IMR-90 (cell line): ENCODE results near the gene MLST8. TPM values are rescaled to one million over a fixed set of nuclear protein-coding genes. Genes with fewer than 3 reads are reported as not detected.

ENCODE experiments used
- ATAC-seq: fragments of 200-7000 bp; cut with Tn5 transposase; 2 replicates; pipeline ENCODE4 v1.9.1; 2020; ENCODE audit warnings: low read depth, mild to moderate bottlenecking, moderate library complexity
- BruUV-seq: library from RNA; stranded (reverse); fragments of 400-500 nt; replicated peaks from 2 replicates; lab custom pipeline; 2021; lab: Mats Ljungman, UMichigan
- CTCF ChIA-PET: fragments of 300-600 bp; formaldehyde crosslinking; extraction: SDS; loops from one replicate; lab custom pipeline; 2021; ENCODE audit warnings: antibody characterized with exemption; lab: Yijun Ruan, JAX
- POLR2A ChIA-PET: fragments of 300-600 bp; sonication (Branson Sonifier 250); formaldehyde crosslinking; loops from one replicate; lab custom pipeline; 2022; ENCODE audit warnings: antibody characterized with exemption; ENCODE audit not compliant: unreplicated experiment; lab: Charles Lee
- DNase-seq: peaks from one replicate; pipeline ENCODE4 v3.0.0; 2013
- H2AFZ ChIP-seq: replicated peaks from 2 replicates; pipeline ENCODE3; 2013; ENCODE audit warnings: low read length, mild to moderate bottlenecking; ENCODE audit not compliant: poor library complexity
- H2AK5ac ChIP-seq: 2 replicates; pipeline ENCODE4 v1.6.1; 2013; ENCODE audit warnings: low read depth, low read length, inconsistent platforms
- H2AK9ac ChIP-seq: replicated peaks from 2 replicates; pipeline ENCODE3; 2013; ENCODE audit warnings: mild to moderate bottlenecking, low read depth, low read length, moderate library complexity; ENCODE audit not compliant: poor library complexity
- H2BK120ac ChIP-seq: 2 replicates; pipeline ENCODE4 v1.6.1; 2013; ENCODE audit warnings: low read depth, low read length, inconsistent platforms
- H2BK15ac ChIP-seq: 3 replicates; pipeline ENCODE4 v1.6.1; 2013; ENCODE audit warnings: low read depth, low read length, inconsistent platforms
- H2BK20ac ChIP-seq: 2 replicates; pipeline ENCODE4 v1.6.1; 2013; ENCODE audit warnings: low read depth, mild to moderate bottlenecking, inconsistent platforms, low read length, moderate library complexity
- H2BK5ac ChIP-seq: 2 replicates; pipeline ENCODE4 v1.6.1; 2013; ENCODE audit warnings: mild to moderate bottlenecking, low read depth, low read length, inconsistent platforms; ENCODE audit not compliant: poor library complexity, severe bottlenecking
- H3K14ac ChIP-seq: replicated peaks from 2 replicates; pipeline ENCODE4 v1.6.1; 2013; ENCODE audit warnings: low read depth, low read length, inconsistent platforms
- H3K18ac ChIP-seq: 2 replicates; pipeline ENCODE4 v1.6.1; 2013; ENCODE audit warnings: low read depth, low read length, control low read depth
- H3K23ac ChIP-seq: 2 replicates; pipeline ENCODE4 v1.6.1; 2013; ENCODE audit warnings: low read depth, low read length, inconsistent platforms
- H3K27ac ChIP-seq: 2 replicates; pipeline ENCODE4 v1.5.1; 2013; ENCODE audit warnings: mild to moderate bottlenecking, control low read depth, low read length; ENCODE audit not compliant: insufficient read depth
- H3K27me3 ChIP-seq: 2 replicates; pipeline ENCODE4 v1.6.1; 2013; ENCODE audit warnings: low read length; ENCODE audit not compliant: control insufficient read depth, insufficient read depth
- H3K36me3 ChIP-seq: 2 replicates; pipeline ENCODE4 v1.6.1; 2013; ENCODE audit warnings: low read length, mixed read lengths; ENCODE audit not compliant: control insufficient read depth, insufficient read depth
- H3K4ac ChIP-seq: 2 replicates; pipeline ENCODE4 v1.6.1; 2013; ENCODE audit warnings: low read depth, low read length, inconsistent platforms
- H3K4me1 ChIP-seq: 2 replicates; pipeline ENCODE4 v1.6.1; 2013; ENCODE audit warnings: low read length, mixed read lengths; ENCODE audit not compliant: control insufficient read depth, insufficient read depth
- H3K4me2 ChIP-seq: 2 replicates; pipeline ENCODE4 v1.6.1; 2013; ENCODE audit warnings: low read depth, mild to moderate bottlenecking, control low read depth, low read length, moderate library complexity
- H3K4me3 ChIP-seq: 2 replicates; pipeline ENCODE4 v1.5.1; 2013; ENCODE audit warnings: low read depth, mild to moderate bottlenecking, control low read depth, low read length, moderate library complexity; ENCODE audit not compliant: insufficient read depth
- H3K56ac ChIP-seq: 2 replicates; pipeline ENCODE4 v1.6.1; 2013; ENCODE audit warnings: low read length, inconsistent platforms; ENCODE audit not compliant: insufficient read depth; ENCODE audit errors: extremely low read depth
- H3K79me1 ChIP-seq, 2 experiments: 2 replicates each; pipeline ENCODE4 v1.6.1; 2013; ENCODE audit warnings: low read length in 2 of 2, inconsistent platforms in 1 of 2, low read depth in 1 of 2
- H3K9ac ChIP-seq: 2 replicates; pipeline ENCODE4 v1.6.1; 2013; ENCODE audit warnings: low read depth, low read length, control low read depth
- H3K9me1 ChIP-seq: 2 replicates; pipeline ENCODE4 v1.6.1; 2013; ENCODE audit warnings: low read length, inconsistent platforms; ENCODE audit not compliant: insufficient read depth
- H3K9me3 ChIP-seq: 2 replicates; pipeline ENCODE4 v1.6.1; 2013; ENCODE audit warnings: low read length; ENCODE audit not compliant: control insufficient read depth, insufficient read depth
- H4K20me1 ChIP-seq: 2 replicates; pipeline ENCODE4 v1.6.1; 2013; ENCODE audit warnings: low read length, inconsistent platforms; ENCODE audit not compliant: insufficient read depth
- H4K5ac ChIP-seq: 2 replicates; pipeline ENCODE4 v1.6.1; 2013; ENCODE audit warnings: mild to moderate bottlenecking, low read depth, low read length, control low read depth
- H4K8ac ChIP-seq, 2 experiments: 2 replicates each; pipeline ENCODE4 v1.6.1; 2013; ENCODE audit warnings: low read depth in 2 of 2, low read length in 2 of 2, control low read depth in 1 of 2, inconsistent platforms in 1 of 2
- H4K91ac ChIP-seq: 2 replicates; pipeline ENCODE4 v1.6.1; 2013; ENCODE audit warnings: low read depth, low read length, inconsistent platforms; ENCODE audit not compliant: insufficient read depth
- BHLHE40 ChIP-seq: fragments of 150-350 bp; IDR thresholded peaks from 2 replicates; pipeline ENCODE4 v1.6.1; 2016; ENCODE audit warnings: mild to moderate bottlenecking, low read depth, low read length
- CEBPB ChIP-seq: IDR thresholded peaks from 2 replicates; pipeline ENCODE4 v1.6.1; 2012; ENCODE audit warnings: low read depth, low read length, improper control_type of control experiment
- CHD1 ChIP-seq: IDR thresholded peaks from 2 replicates; pipeline ENCODE4 v1.6.1; 2012; ENCODE audit warnings: low read depth, low read length, improper control_type of control experiment
- FOS ChIP-seq: fragments of 150-350 bp; IDR thresholded peaks from 2 replicates; pipeline ENCODE4 v1.6.1; 2016; ENCODE audit warnings: low read depth, low read length
- MAFK ChIP-seq: IDR thresholded peaks from 2 replicates; pipeline ENCODE4 v1.6.1; 2012; ENCODE audit warnings: low read depth, low read length, improper control_type of control experiment
- MAZ ChIP-seq: IDR thresholded peaks from 2 replicates; pipeline ENCODE4 v1.6.1; 2012; ENCODE audit warnings: low read depth, mild to moderate bottlenecking, low read length, improper control_type of control experiment, moderate library complexity, borderline replicate concordance
- MXI1 ChIP-seq: IDR thresholded peaks from 2 replicates; pipeline ENCODE4 v1.6.1; 2012; ENCODE audit warnings: low read depth, mild to moderate bottlenecking, low read length, moderate library complexity, borderline replicate concordance
- NFE2L2 ChIP-seq: fragments of 150-350 bp; IDR thresholded peaks from 2 replicates; pipeline ENCODE4 v1.6.1; 2016; ENCODE audit warnings: low read depth, mild to moderate bottlenecking, low read length
- POLR2A ChIP-seq: IDR thresholded peaks from 2 replicates; pipeline ENCODE4 v1.6.1; 2012; ENCODE audit warnings: mild to moderate bottlenecking, low read depth, low read length
- RAD21 ChIP-seq: IDR thresholded peaks from 2 replicates; pipeline ENCODE4 v1.6.1; 2012; ENCODE audit warnings: low read length, improper control_type of control experiment
- RCOR1 ChIP-seq: IDR thresholded peaks from 2 replicates; pipeline ENCODE4 v1.6.1; 2012; ENCODE audit warnings: mild to moderate bottlenecking, low read length, improper control_type of control experiment; ENCODE audit not compliant: insufficient replicate concordance
- RFX5 ChIP-seq: IDR thresholded peaks from 2 replicates; pipeline ENCODE4 v1.8.0; 2012; ENCODE audit warnings: low read depth, mild to moderate bottlenecking, low read length, moderate library complexity
- SMC3 ChIP-seq: fragments of 150-350 bp; IDR thresholded peaks from 2 replicates; pipeline ENCODE4 v1.6.1; 2016; ENCODE audit warnings: low read depth, mild to moderate bottlenecking, antibody characterized with exemption, low read length, moderate library complexity
- WGBS, 2 experiments: methylation state at CpG; one replicate each; pipeline versions ENCODE4 v1.1.5 to v1.1.7; 2013; ENCODE audit warnings: missing lambda C conversion rate in 2 of 2; ENCODE audit not compliant: insufficient read length in 1 of 2; ENCODE audit errors: extremely low coverage in 2 of 2; 5-methylcytosine and 5-hydroxymethylcytosine counted together
- dilution Hi-C: fragments of 300-500 bp; cut with HindIII; formaldehyde crosslinking; loops from one replicate; pipeline ENCODE4 v1.14.3; 2018; ENCODE audit warnings: low sequenced_read_pairs; ENCODE audit not compliant: unreplicated experiment
- in situ Hi-C: fragments of 300-500 bp; cut with MboI; formaldehyde crosslinking; loops from 3 replicates; pipeline ENCODE4 v1.14.3; 2019; ENCODE audit warnings: low sequenced_read_pairs, inconsistent platforms, mixed read lengths
- intact Hi-C: fragments of 100-400 bp; cut with micrococcal nuclease; formaldehyde crosslinking; loops from 2 replicates; pipeline ENCODE4 v1.10.0; 2022
- polyA plus RNA-seq, 3 experiments: library from polyadenylated mRNA; depleted of rRNA; stranded (reverse); fragments of >200 nt; gene quantifications; 2 replicates each; pipeline ENCODE4 v1.2.3, GENCODE V29; 2012; ENCODE audit warnings: low replicate concordance in 1 of 3
- total RNA-seq: library from RNA; depleted of rRNA; stranded (reverse); fragments of >200 nt; gene quantifications from 2 replicates; pipeline ENCODE4 v1.2.3, GENCODE V29; 2012
- TF ChIP-seq, protein P1 (sequence below): fragments of 150-350 bp; IDR thresholded peaks from 2 replicates; pipeline ENCODE4 v1.6.1; 2017; ENCODE audit warnings: mild to moderate bottlenecking, antibody characterized with exemption, low read length, low read depth
- TF ChIP-seq, protein P2 (sequence below): conservative IDR thresholded peaks from 2 replicates; pipeline ENCODE4 v1.5.1; 2012; ENCODE audit warnings: mild to moderate bottlenecking, low read depth, low read length, improper control_type of control experiment
- TF ChIP-seq, protein P3 (sequence below): fragments of 150-350 bp; IDR thresholded peaks from 2 replicates; pipeline ENCODE4 v1.6.1; 2016; ENCODE audit warnings: low read depth, mild to moderate bottlenecking, low read length, moderate library complexity, borderline replicate concordance

MLST8 gene
- total and polyA plus RNA-seq, 2 of the 4 experiments (the other 2 are of a cell fraction) = 34.4 to 93.7 TPM

DNA sequence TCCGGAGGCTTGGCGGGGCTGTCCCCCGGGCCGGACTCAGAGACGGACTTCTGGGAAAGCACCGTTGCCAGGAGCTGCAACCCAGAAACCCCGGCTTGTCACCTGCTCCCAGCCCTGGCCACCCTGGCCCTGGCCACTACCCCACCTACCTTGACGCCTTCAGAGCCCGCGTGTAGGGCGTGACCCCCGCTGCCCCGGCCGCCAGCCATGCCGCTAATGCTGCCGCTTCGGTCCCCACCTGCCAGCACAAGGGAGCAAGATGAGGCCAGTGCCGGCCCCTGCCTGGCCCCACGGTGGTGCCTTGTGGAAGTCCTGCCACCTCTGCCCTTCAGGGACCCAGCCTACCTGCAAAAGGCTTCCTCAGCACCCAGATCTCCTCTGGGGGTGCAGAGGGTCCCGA lies 20.3 kb upstream of the MLST8 start:
- in situ Hi-C loops (no loop called here), dilution Hi-C loops (no loop called here), intact Hi-C loops (no loop called here)
- TF ChIP-seq NFE2L2 (no peak), MXI1 (no peak), BHLHE40 (no peak), FOS (no peak), CEBPB (no peak), RFX5 (no peak), RCOR1 (no peak), RAD21 (no peak), SMC3 (no peak), POLR2A (no peak), MAFK (no peak), CHD1 (no peak), MAZ (no peak)
- TF ChIP-seq, protein P1, sequence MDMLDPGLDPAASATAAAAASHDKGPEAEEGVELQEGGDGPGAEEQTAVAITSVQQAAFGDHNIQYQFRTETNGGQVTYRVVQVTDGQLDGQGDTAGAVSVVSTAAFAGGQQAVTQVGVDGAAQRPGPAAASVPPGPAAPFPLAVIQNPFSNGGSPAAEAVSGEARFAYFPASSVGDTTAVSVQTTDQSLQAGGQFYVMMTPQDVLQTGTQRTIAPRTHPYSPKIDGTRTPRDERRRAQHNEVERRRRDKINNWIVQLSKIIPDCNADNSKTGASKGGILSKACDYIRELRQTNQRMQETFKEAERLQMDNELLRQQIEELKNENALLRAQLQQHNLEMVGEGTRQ = no peak
- TF ChIP-seq, protein P2, sequence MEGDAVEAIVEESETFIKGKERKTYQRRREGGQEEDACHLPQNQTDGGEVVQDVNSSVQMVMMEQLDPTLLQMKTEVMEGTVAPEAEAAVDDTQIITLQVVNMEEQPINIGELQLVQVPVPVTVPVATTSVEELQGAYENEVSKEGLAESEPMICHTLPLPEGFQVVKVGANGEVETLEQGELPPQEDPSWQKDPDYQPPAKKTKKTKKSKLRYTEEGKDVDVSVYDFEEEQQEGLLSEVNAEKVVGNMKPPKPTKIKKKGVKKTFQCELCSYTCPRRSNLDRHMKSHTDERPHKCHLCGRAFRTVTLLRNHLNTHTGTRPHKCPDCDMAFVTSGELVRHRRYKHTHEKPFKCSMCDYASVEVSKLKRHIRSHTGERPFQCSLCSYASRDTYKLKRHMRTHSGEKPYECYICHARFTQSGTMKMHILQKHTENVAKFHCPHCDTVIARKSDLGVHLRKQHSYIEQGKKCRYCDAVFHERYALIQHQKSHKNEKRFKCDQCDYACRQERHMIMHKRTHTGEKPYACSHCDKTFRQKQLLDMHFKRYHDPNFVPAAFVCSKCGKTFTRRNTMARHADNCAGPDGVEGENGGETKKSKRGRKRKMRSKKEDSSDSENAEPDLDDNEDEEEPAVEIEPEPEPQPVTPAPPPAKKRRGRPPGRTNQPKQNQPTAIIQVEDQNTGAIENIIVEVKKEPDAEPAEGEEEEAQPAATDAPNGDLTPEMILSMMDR = no peak
- TF ChIP-seq, protein P3, sequence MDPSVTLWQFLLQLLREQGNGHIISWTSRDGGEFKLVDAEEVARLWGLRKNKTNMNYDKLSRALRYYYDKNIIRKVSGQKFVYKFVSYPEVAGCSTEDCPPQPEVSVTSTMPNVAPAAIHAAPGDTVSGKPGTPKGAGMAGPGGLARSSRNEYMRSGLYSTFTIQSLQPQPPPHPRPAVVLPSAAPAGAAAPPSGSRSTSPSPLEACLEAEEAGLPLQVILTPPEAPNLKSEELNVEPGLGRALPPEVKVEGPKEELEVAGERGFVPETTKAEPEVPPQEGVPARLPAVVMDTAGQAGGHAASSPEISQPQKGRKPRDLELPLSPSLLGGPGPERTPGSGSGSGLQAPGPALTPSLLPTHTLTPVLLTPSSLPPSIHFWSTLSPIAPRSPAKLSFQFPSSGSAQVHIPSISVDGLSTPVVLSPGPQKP = no peak
- Histone ChIP-seq H3K4ac (no peak overlapping the region), H2AK9ac (no peak overlapping the region), H3K79me1 (no peaks in the 10 kb centered on the region), H3K9me3 (no peaks in the 10 kb centered on the region), H3K27ac (no peak overlapping the region), H3K27me3 (no peaks in the 10 kb centered on the region; the same call in 1 of the 2 replicates), H3K4me3 (no peak overlapping the region), H3K9me1 (peaks cover 3% of the 10 kb centered on the region; the same call in 1 of the 2 replicates), H2BK20ac (no peak overlapping the region), H2AFZ (no peak overlapping the region), H3K18ac (no peak overlapping the region), H3K4me1 (no peaks in the 10 kb centered on the region), H3K14ac (no peak overlapping the region), H3K36me3 (no peaks in the 10 kb centered on the region), H3K4me2 (no peak overlapping the region), H4K20me1 (peaks cover 7% of the 10 kb centered on the region; the same call in 1 of the 2 replicates), H4K8ac (no peak overlapping the region), H2BK120ac (no peak overlapping the region), H4K5ac (no peak overlapping the region), H2BK15ac (no peak overlapping the region), H3K23ac (no peak overlapping the region), H2BK5ac (no peak overlapping the region), H3K9ac (no peak overlapping the region), H2AK5ac (no peak overlapping the region), H3K56ac (no peak overlapping the region), H4K91ac (no peak overlapping the region)
- 90% methylated on average over 16 of the region's 20 CpGs; no CpG with 5 or more reads in 1 of the 2 experiments for WGBS, 2 experiments
- DNase-seq (no peak), ATAC-seq (no peak)
- ChIA-PET CTCF (no interaction called here), POLR2A (no interaction called here)
- no TSS peak for BruUV-seq
